22Rv1 (cell line): ENCODE results near the gene COPZ2.

Experiments used
- CTCF ChIP-seq: fragments of 450-650 bp; IDR thresholded peaks from 2 replicates; pipeline ENCODE4 v1.5.1; 2017; ENCODE audit warnings: mild to moderate bottlenecking
- ZFX ChIP-seq: fragments of 450-650 bp; IDR thresholded peaks from 2 replicates; pipeline ENCODE4 v1.6.1; 2017; ENCODE audit warnings: antibody characterized with exemption, borderline replicate concordance

- TF ChIP-seq CTCF (no peak), ZFX (no peak)
These were observed 42.2 kb downstream of the COPZ2 start for GRCh38 chr17:47995241-47995935.
